ENCODE data around the gene HAND2. TPM values are rescaled to one million over a fixed set of nuclear protein-coding genes. Genes with fewer than 3 reads are reported as not detected.

The HAND2 gene
- total and polyA plus RNA-seq, 2 of the 13 experiments (the other 11 are each of a cell fraction or from before 2014, with no cell fraction given): not detected

DNA sequence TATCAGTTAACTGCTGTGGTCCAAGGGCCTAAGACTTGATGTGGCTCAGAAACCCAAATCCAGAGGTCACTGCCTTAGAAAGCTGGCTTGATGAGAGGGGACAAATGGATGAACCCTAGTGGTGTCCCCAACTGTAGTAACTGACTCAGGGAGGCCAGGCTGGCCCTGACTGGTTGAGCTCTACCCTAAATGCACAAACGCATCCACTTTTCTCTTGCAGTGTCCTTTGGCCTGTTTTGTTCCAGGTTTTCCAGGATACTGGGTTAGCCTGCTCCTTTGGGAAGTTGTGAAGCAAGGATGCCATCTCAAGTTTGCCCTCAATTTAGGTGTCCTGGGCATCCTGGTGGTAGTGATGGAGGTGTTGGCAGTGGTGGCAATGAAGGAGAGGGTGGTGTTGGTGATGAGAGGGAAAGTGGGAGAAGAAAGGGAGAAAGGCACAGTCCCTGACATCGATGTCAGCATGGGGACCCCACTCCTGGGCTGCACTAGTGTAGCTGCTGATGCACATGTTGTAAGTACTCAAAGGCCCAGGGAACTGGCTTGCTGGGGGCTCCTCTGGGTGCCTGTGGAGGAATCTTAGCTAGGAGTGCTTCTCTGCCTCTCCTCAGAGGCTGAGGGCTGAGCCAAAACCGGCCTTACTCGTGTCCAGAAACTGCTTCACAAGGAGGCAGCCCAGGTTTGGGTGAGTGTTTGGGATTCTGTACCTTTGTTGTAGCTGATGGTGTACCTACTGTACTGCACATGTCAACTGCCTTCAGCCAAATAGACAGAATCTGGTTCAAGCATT lies 2.9 kb upstream of the HAND2 start:
- intact Hi-C loops (cut with micrococcal nuclease; ENCODE audit: unreplicated experiment) (no loop called here), in situ Hi-C loops (cut with HindIII; ENCODE audit: extremely low pct_ligation_motif_present, low pct_unique_long_range_greater_than_20kb) (no loop called here)
- ATAC-seq (no peak), FAIRE-seq (no peak), DNase-seq (ENCODE audit: low spot score) (no peak)
- H3K9me3 ChIP-seq (ENCODE audit: low read length): no peaks in the 10 kb centered on the region
- H3K4me2 ChIP-seq (ENCODE audit: low read depth, low read length): no peak overlapping the region
- POLR2A ChIA-PET: no interaction called here
- TF ChIP-seq SP4 (CRISPR knock-in tag; IDR thresholded peaks at IDR 0.05) (no peak), ZC3H4 (CRISPR knock-in tag; IDR thresholded peaks at IDR 0.05; ENCODE audit: borderline replicate concordance) (no peak), SALL2 (CRISPR knock-in tag; IDR thresholded peaks at IDR 0.05) (no peak), KAT2B (IDR thresholded peaks at IDR 0.05; ENCODE audit: borderline replicate concordance, low read depth, low read length) (no peak), MTA1 (CRISPR knock-in tag; IDR thresholded peaks at IDR 0.05; ENCODE audit: borderline replicate concordance) (no peak), HIVEP1 (CRISPR knock-in tag; IDR thresholded peaks at IDR 0.05) (no peak), SIX4 (CRISPR knock-in tag; IDR thresholded peaks at IDR 0.05) (no peak), ZNF382 (CRISPR knock-in tag; IDR thresholded peaks at IDR 0.05; ENCODE audit: borderline replicate concordance) (no peak), ZNF17 (CRISPR knock-in tag; IDR thresholded peaks at IDR 0.05) (no peak), ZNF256 (CRISPR knock-in tag; conservative IDR thresholded peaks at IDR 0.05) (no peak), TMF1 (CRISPR knock-in tag; IDR thresholded peaks at IDR 0.05; ENCODE audit: low read depth) (no peak), HOMEZ (CRISPR knock-in tag; IDR thresholded peaks at IDR 0.05; ENCODE audit: low read depth) (no peak), PHF20 (CRISPR knock-in tag; IDR thresholded peaks at IDR 0.05) (no peak), BHLHE40 (IDR thresholded peaks at IDR 0.05; ENCODE audit: low read length) (no peak), HMGA1 (CRISPR knock-in tag; conservative IDR thresholded peaks at IDR 0.05) (no peak)
- H3K4me1 ChIP-seq (ENCODE audit: insufficient read depth, low read length): no peaks in the 10 kb centered on the region
- no peak overlapping the region for H3K27ac ChIP-seq (ENCODE audit: extremely low read length, insufficient read depth, low read length)
- WGBS (ENCODE audit: low lambda C conversion rate): 0% methylated on average over 2 of the region's 4 CpGs
- H3K9ac ChIP-seq (ENCODE audit: insufficient read depth, low read depth, low read length): no peak overlapping the region
- no peaks in the 10 kb centered on the region for H3K36me3 ChIP-seq (replicated peaks in 1 of 2; ENCODE audit: control insufficient read depth in 1 of 2, insufficient read depth in 2 of 2, low read length in 2 of 2)
- H2AFZ ChIP-seq (ENCODE audit: low read length): no peak overlapping the region
- BruUV-seq (replicated peaks): no TSS peak
- H4K20me1 ChIP-seq (ENCODE audit: insufficient read depth, low read length): no peaks in the 10 kb centered on the region
- no peak overlapping the region for H3K4me3 ChIP-seq (replicated peaks in 1 of 3; ENCODE audit: insufficient read depth in 1 of 3, low read depth in 2 of 3, low read length in 3 of 3)
- CTCF ChIA-PET (ENCODE audit: low intra/inter-chr PET ratio, low total read pairs): no interaction called here
- no peaks in the 10 kb centered on the region for H3K79me2 ChIP-seq (ENCODE audit: insufficient read depth, low read length)
- peaks cover 5 to 63% of the 10 kb centered on the region in 2 experiments for H3K27me3 ChIP-seq (ENCODE audit: control insufficient read depth in 1 of 2, insufficient read depth in 2 of 2, low read length in 2 of 2)
